22Rv1 (cell line): ENCODE data around the gene VIPAS39.

Experiments
- H3K27ac ChIP-seq: fragments of 450-650 bp; 2 replicates; pipeline ENCODE4 v1.5.1; 2017
- ZFX ChIP-seq: fragments of 450-650 bp; IDR thresholded peaks from 2 replicates; pipeline ENCODE4 v1.6.1; 2017; ENCODE audit warnings: antibody characterized with exemption, borderline replicate concordance
- TF ChIP-seq, protein P1 (sequence below): fragments of 450-650 bp; IDR thresholded peaks from 2 replicates; pipeline ENCODE4 v1.5.1; 2017; ENCODE audit warnings: mild to moderate bottlenecking

The VIPAS39 gene

DNA sequence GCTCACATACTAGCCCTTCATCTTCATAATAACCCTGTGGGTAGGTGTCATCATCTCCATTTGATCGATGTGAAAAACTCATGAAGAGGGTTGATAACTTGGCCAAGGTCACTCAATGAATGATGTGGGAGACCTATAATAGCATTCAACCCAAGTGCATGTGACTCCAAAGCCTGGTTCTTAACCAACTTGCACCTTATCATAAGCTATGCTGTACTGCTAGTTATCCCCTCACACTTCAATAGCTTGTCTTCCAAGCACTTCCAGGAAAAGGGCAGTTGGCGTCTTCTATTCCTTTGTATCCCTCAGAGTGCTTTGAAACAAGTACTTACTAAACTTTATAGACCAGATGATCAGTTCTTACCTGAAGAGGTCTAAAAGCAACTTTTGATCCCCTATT is 15.2 kb downstream of the VIPAS39 start:
- TF ChIP-seq, protein P1, sequence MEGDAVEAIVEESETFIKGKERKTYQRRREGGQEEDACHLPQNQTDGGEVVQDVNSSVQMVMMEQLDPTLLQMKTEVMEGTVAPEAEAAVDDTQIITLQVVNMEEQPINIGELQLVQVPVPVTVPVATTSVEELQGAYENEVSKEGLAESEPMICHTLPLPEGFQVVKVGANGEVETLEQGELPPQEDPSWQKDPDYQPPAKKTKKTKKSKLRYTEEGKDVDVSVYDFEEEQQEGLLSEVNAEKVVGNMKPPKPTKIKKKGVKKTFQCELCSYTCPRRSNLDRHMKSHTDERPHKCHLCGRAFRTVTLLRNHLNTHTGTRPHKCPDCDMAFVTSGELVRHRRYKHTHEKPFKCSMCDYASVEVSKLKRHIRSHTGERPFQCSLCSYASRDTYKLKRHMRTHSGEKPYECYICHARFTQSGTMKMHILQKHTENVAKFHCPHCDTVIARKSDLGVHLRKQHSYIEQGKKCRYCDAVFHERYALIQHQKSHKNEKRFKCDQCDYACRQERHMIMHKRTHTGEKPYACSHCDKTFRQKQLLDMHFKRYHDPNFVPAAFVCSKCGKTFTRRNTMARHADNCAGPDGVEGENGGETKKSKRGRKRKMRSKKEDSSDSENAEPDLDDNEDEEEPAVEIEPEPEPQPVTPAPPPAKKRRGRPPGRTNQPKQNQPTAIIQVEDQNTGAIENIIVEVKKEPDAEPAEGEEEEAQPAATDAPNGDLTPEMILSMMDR, result no peak
- H3K27ac ChIP-seq, result no peak overlapping the region

- TF ChIP-seq, protein P1, result no peak
- no peak for TF ChIP-seq ZFX
- H3K27ac ChIP-seq, result no peak overlapping the region
Measured at GRCh38 chr14:77439861-77440260, 17.5 kb downstream of the VIPAS39 start.

GRCh38 chr14:77438596-77438995 is 18.8 kb downstream of the VIPAS39 start:
- no peak overlapping the region for H3K27ac ChIP-seq
- TF ChIP-seq, protein P1, result no peak
- TF ChIP-seq ZFX, result no peak

- TF ChIP-seq, protein P1, result no peak
- no peak for TF ChIP-seq ZFX
- no peak overlapping the region for H3K27ac ChIP-seq
Measured at GRCh38 chr14:77436042-77436441, 21.4 kb downstream of the VIPAS39 start.

- no peak overlapping the region for H3K27ac ChIP-seq
- TF ChIP-seq ZFX, result no peak
- TF ChIP-seq, protein P1, result no peak
Measured at GRCh38 chr14:77426396-77426795, 31.0 kb downstream of the VIPAS39 start.

- no peak overlapping the region for H3K27ac ChIP-seq
- TF ChIP-seq, protein P1, result no peak
- no peak for TF ChIP-seq ZFX
Measured at GRCh38 chr14:77424862-77425261, 32.5 kb downstream of the VIPAS39 start.

DNA sequence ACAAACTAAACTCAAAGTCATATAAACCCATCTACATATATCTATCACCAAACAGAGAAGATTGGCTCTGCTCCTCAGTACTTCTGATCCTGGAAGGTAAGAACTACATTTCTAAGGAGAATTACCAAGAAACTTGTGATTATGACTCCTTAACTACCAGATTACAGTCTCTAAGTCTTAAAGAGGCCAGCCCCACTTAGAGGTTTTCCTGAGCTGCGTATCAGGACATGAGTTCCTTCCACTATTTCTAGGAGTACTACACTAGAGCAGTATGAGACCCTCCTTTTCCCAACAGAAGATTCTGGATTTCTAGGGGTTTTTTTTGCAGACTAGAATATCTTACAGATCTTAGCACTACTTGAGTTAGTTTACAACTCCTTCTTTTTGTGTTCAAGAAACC is 34.0 kb downstream of the VIPAS39 start, which contains the start of gene NOXRED1:
Gene NOXRED1 (minus strand): TSS at position 101 of the 400 bp plus-strand sequence. CDS start 634 bp downstream, outside the sequence.
- H3K27ac ChIP-seq, result no peak within 1 kb of the TSS

More for the DNA sequence above, 34.0 kb downstream of the VIPAS39 start, which contains the start of gene NOXRED1:
- no peak for TF ChIP-seq ZFX
- TF ChIP-seq, protein P1, result no peak
